IMR-90 (cell line): Measurements from ENCODE around the gene CHD2. TPM values are rescaled to one million over a fixed set of nuclear protein-coding genes. Genes with fewer than 3 reads are reported as not detected.

ENCODE experiments used
- ATAC-seq: fragments of 200-7000 bp; cut with Tn5 transposase; 2 replicates; pipeline ENCODE4 v1.9.1; 2020; ENCODE audit warnings: low read depth, mild to moderate bottlenecking, moderate library complexity
- BruUV-seq: library from RNA; stranded (reverse); fragments of 400-500 nt; replicated peaks from 2 replicates; lab custom pipeline; 2021; lab: Mats Ljungman, UMichigan
- CTCF ChIA-PET: fragments of 300-600 bp; formaldehyde crosslinking; extraction: SDS; loops from one replicate; lab custom pipeline; 2021; ENCODE audit warnings: antibody characterized with exemption; lab: Yijun Ruan, JAX
- POLR2A ChIA-PET: fragments of 300-600 bp; sonication (Branson Sonifier 250); formaldehyde crosslinking; loops from one replicate; lab custom pipeline; 2022; ENCODE audit warnings: antibody characterized with exemption; ENCODE audit not compliant: unreplicated experiment; lab: Charles Lee
- DNase-seq: peaks from one replicate; pipeline ENCODE4 v3.0.0; 2013
- H2AFZ ChIP-seq: replicated peaks from 2 replicates; pipeline ENCODE3; 2013; ENCODE audit warnings: low read length, mild to moderate bottlenecking; ENCODE audit not compliant: poor library complexity
- H2AK5ac ChIP-seq: 2 replicates; pipeline ENCODE4 v1.6.1; 2013; ENCODE audit warnings: low read depth, low read length, inconsistent platforms
- H2AK9ac ChIP-seq: replicated peaks from 2 replicates; pipeline ENCODE3; 2013; ENCODE audit warnings: mild to moderate bottlenecking, low read depth, low read length, moderate library complexity; ENCODE audit not compliant: poor library complexity
- H2BK120ac ChIP-seq: 2 replicates; pipeline ENCODE4 v1.6.1; 2013; ENCODE audit warnings: low read depth, low read length, inconsistent platforms
- H2BK15ac ChIP-seq: 3 replicates; pipeline ENCODE4 v1.6.1; 2013; ENCODE audit warnings: low read depth, low read length, inconsistent platforms
- H2BK20ac ChIP-seq: 2 replicates; pipeline ENCODE4 v1.6.1; 2013; ENCODE audit warnings: low read depth, mild to moderate bottlenecking, inconsistent platforms, low read length, moderate library complexity
- H2BK5ac ChIP-seq: 2 replicates; pipeline ENCODE4 v1.6.1; 2013; ENCODE audit warnings: mild to moderate bottlenecking, low read depth, low read length, inconsistent platforms; ENCODE audit not compliant: poor library complexity, severe bottlenecking
- H3K14ac ChIP-seq: replicated peaks from 2 replicates; pipeline ENCODE4 v1.6.1; 2013; ENCODE audit warnings: low read depth, low read length, inconsistent platforms
- H3K18ac ChIP-seq: 2 replicates; pipeline ENCODE4 v1.6.1; 2013; ENCODE audit warnings: low read depth, low read length, control low read depth
- H3K23ac ChIP-seq: 2 replicates; pipeline ENCODE4 v1.6.1; 2013; ENCODE audit warnings: low read depth, low read length, inconsistent platforms
- H3K27ac ChIP-seq: 2 replicates; pipeline ENCODE4 v1.5.1; 2013; ENCODE audit warnings: mild to moderate bottlenecking, control low read depth, low read length; ENCODE audit not compliant: insufficient read depth
- H3K27me3 ChIP-seq: 2 replicates; pipeline ENCODE4 v1.6.1; 2013; ENCODE audit warnings: low read length; ENCODE audit not compliant: control insufficient read depth, insufficient read depth
- H3K36me3 ChIP-seq: 2 replicates; pipeline ENCODE4 v1.6.1; 2013; ENCODE audit warnings: low read length, mixed read lengths; ENCODE audit not compliant: control insufficient read depth, insufficient read depth
- H3K4ac ChIP-seq: 2 replicates; pipeline ENCODE4 v1.6.1; 2013; ENCODE audit warnings: low read depth, low read length, inconsistent platforms
- H3K4me1 ChIP-seq: 2 replicates; pipeline ENCODE4 v1.6.1; 2013; ENCODE audit warnings: low read length, mixed read lengths; ENCODE audit not compliant: control insufficient read depth, insufficient read depth
- H3K4me2 ChIP-seq: 2 replicates; pipeline ENCODE4 v1.6.1; 2013; ENCODE audit warnings: low read depth, mild to moderate bottlenecking, control low read depth, low read length, moderate library complexity
- H3K4me3 ChIP-seq: 2 replicates; pipeline ENCODE4 v1.5.1; 2013; ENCODE audit warnings: low read depth, mild to moderate bottlenecking, control low read depth, low read length, moderate library complexity; ENCODE audit not compliant: insufficient read depth
- H3K56ac ChIP-seq: 2 replicates; pipeline ENCODE4 v1.6.1; 2013; ENCODE audit warnings: low read length, inconsistent platforms; ENCODE audit not compliant: insufficient read depth; ENCODE audit errors: extremely low read depth
- H3K79me1 ChIP-seq, 2 experiments: 2 replicates each; pipeline ENCODE4 v1.6.1; 2013; ENCODE audit warnings: low read length in 2 of 2, inconsistent platforms in 1 of 2, low read depth in 1 of 2
- H3K9ac ChIP-seq: 2 replicates; pipeline ENCODE4 v1.6.1; 2013; ENCODE audit warnings: low read depth, low read length, control low read depth
- H3K9me1 ChIP-seq: 2 replicates; pipeline ENCODE4 v1.6.1; 2013; ENCODE audit warnings: low read length, inconsistent platforms; ENCODE audit not compliant: insufficient read depth
- H3K9me3 ChIP-seq: 2 replicates; pipeline ENCODE4 v1.6.1; 2013; ENCODE audit warnings: low read length; ENCODE audit not compliant: control insufficient read depth, insufficient read depth
- H4K20me1 ChIP-seq: 2 replicates; pipeline ENCODE4 v1.6.1; 2013; ENCODE audit warnings: low read length, inconsistent platforms; ENCODE audit not compliant: insufficient read depth
- H4K5ac ChIP-seq: 2 replicates; pipeline ENCODE4 v1.6.1; 2013; ENCODE audit warnings: mild to moderate bottlenecking, low read depth, low read length, control low read depth
- H4K8ac ChIP-seq, 2 experiments: 2 replicates each; pipeline ENCODE4 v1.6.1; 2013; ENCODE audit warnings: low read depth in 2 of 2, low read length in 2 of 2, control low read depth in 1 of 2, inconsistent platforms in 1 of 2
- H4K91ac ChIP-seq: 2 replicates; pipeline ENCODE4 v1.6.1; 2013; ENCODE audit warnings: low read depth, low read length, inconsistent platforms; ENCODE audit not compliant: insufficient read depth
- MAFK ChIP-seq: IDR thresholded peaks from 2 replicates; pipeline ENCODE4 v1.6.1; 2012; ENCODE audit warnings: low read depth, low read length, improper control_type of control experiment
- MAZ ChIP-seq: IDR thresholded peaks from 2 replicates; pipeline ENCODE4 v1.6.1; 2012; ENCODE audit warnings: low read depth, mild to moderate bottlenecking, low read length, improper control_type of control experiment, moderate library complexity, borderline replicate concordance
- POLR2A ChIP-seq: IDR thresholded peaks from 2 replicates; pipeline ENCODE4 v1.6.1; 2012; ENCODE audit warnings: mild to moderate bottlenecking, low read depth, low read length
- RCOR1 ChIP-seq: IDR thresholded peaks from 2 replicates; pipeline ENCODE4 v1.6.1; 2012; ENCODE audit warnings: mild to moderate bottlenecking, low read length, improper control_type of control experiment; ENCODE audit not compliant: insufficient replicate concordance
- RFX5 ChIP-seq: IDR thresholded peaks from 2 replicates; pipeline ENCODE4 v1.8.0; 2012; ENCODE audit warnings: low read depth, mild to moderate bottlenecking, low read length, moderate library complexity
- SMC3 ChIP-seq: fragments of 150-350 bp; IDR thresholded peaks from 2 replicates; pipeline ENCODE4 v1.6.1; 2016; ENCODE audit warnings: low read depth, mild to moderate bottlenecking, antibody characterized with exemption, low read length, moderate library complexity
- WGBS, 2 experiments: methylation state at CpG; one replicate each; pipeline versions ENCODE4 v1.1.5 to v1.1.7; 2013; ENCODE audit warnings: missing lambda C conversion rate in 2 of 2; ENCODE audit not compliant: insufficient read length in 1 of 2; ENCODE audit errors: extremely low coverage in 2 of 2; 5-methylcytosine and 5-hydroxymethylcytosine counted together
- dilution Hi-C: fragments of 300-500 bp; cut with HindIII; formaldehyde crosslinking; loops from one replicate; pipeline ENCODE4 v1.14.3; 2018; ENCODE audit warnings: low sequenced_read_pairs; ENCODE audit not compliant: unreplicated experiment
- in situ Hi-C: fragments of 300-500 bp; cut with MboI; formaldehyde crosslinking; loops from 3 replicates; pipeline ENCODE4 v1.14.3; 2019; ENCODE audit warnings: low sequenced_read_pairs, inconsistent platforms, mixed read lengths
- intact Hi-C: fragments of 100-400 bp; cut with micrococcal nuclease; formaldehyde crosslinking; loops from 2 replicates; pipeline ENCODE4 v1.10.0; 2022
- polyA plus RNA-seq, 3 experiments: library from polyadenylated mRNA; depleted of rRNA; stranded (reverse); fragments of >200 nt; gene quantifications; 2 replicates each; pipeline ENCODE4 v1.2.3, GENCODE V29; 2012; ENCODE audit warnings: low replicate concordance in 1 of 3
- total RNA-seq: library from RNA; depleted of rRNA; stranded (reverse); fragments of >200 nt; gene quantifications from 2 replicates; pipeline ENCODE4 v1.2.3, GENCODE V29; 2012

The CHD2 gene
- total and polyA plus RNA-seq, 2 of the 4 experiments (the other 2 are of a cell fraction) = 44.9 to 64.7 TPM

DNA sequence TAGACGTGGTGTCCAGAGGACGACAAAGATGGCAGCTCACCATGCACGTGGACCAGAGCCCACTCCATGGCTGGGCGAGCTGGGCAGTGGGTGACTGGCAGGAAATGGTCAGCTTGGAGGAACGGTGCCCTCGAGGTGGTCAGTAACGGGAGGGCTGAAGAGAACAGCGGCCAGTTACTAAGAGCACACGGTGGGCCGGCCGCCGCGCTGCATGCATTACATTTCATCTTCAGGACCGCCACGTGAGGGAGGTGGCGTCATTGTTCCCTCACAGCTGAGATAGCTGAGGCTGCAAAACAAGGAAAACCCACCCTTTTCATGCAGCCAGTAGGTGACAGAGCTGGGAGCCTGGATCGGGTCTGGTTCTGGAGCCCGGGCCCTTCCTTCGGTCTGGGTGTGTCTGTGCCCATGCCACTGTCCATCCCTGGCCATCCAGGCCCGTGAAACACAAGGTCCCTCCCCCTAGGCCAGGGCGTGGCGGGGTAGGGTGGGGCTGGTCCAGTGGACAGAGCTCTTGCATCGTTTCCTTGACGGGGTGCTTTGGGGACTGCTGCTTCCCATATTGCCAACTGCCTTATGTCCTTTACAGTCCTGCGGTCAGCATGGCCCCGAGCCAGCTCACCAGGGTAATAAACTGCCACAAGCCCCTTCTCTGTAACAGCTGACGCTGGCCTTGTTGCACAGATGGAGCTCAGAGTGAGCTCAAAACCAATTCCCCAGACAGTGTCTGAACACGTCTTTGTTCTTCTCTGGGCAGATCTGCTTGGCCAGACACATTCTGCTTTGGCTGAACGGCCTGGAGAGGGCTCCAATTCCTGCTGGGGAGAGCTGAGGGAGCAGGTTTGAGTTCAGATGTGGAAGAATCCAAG is 137.1 kb downstream of the CHD2 start:
- H4K91ac ChIP-seq = no peak overlapping the region
- H3K36me3 ChIP-seq = no peaks in the 10 kb centered on the region
- WGBS, 2 experiments = 69% methylated on average over 17 of the region's 29 CpGs; no CpG with 5 or more reads in 1 of the 2 experiments
- dilution Hi-C loops (no loop called here), in situ Hi-C loops (loop anchor here (10.0 kb wide), 2 partner anchors 958 to 1288 kb away; no protein-coding TSS in a partner anchor), intact Hi-C loops (loop anchor here (1.0 to 10.0 kb wide), 2 partner anchors 958 to 1083 kb away; no protein-coding TSS in a partner anchor)
- peaks cover 2% of the 10 kb centered on the region; the same call in 1 of the 2 replicates for H3K27me3 ChIP-seq
- no peak overlapping the region for H3K18ac ChIP-seq
- no peak overlapping the region for H3K14ac ChIP-seq
- no peaks in the 10 kb centered on the region for H3K9me3 ChIP-seq
- no peaks in the 10 kb centered on the region for H4K20me1 ChIP-seq
- H2AK9ac ChIP-seq = peak overlapping the region; percentile 28
- H3K56ac ChIP-seq = no peak overlapping the region
- TF ChIP-seq MAFK (no peak), MAZ (no peak), RCOR1 (no peak), POLR2A (no peak), RFX5 (no peak), SMC3 (no peak)
- BruUV-seq = no TSS peak
- H3K23ac ChIP-seq = no peak overlapping the region
- H3K79me1 ChIP-seq = no peaks in the 10 kb centered on the region
- no peak overlapping the region for H4K8ac ChIP-seq
- H2BK5ac ChIP-seq = no peak overlapping the region
- no peak overlapping the region for H3K4ac ChIP-seq
- H3K4me3 ChIP-seq = no peak overlapping the region
- DNase-seq (no peak), ATAC-seq (peak; percentile 53)
- H2AFZ ChIP-seq = peak overlapping the region; percentile 51
- no peak overlapping the region for H2BK20ac ChIP-seq
- no peaks in the 10 kb centered on the region; the same call in 1 of the 2 replicates for H3K4me1 ChIP-seq
- H3K9me1 ChIP-seq = no peaks in the 10 kb centered on the region
- no peak overlapping the region for H2AK5ac ChIP-seq
- H3K27ac ChIP-seq = no peak overlapping the region
- POLR2A ChIA-PET = interaction anchor here (0.6 kb wide), 1 partner anchor 262 kb away, joined by 4 read pairs; no protein-coding TSS in a partner anchor
- peak overlapping the region; percentile 18; the same call in 1 of the 2 replicates for H3K4me2 ChIP-seq
- no peak overlapping the region for H2BK15ac ChIP-seq
- no peak overlapping the region for H4K5ac ChIP-seq
- H3K9ac ChIP-seq = no peak overlapping the region
- CTCF ChIA-PET = interaction anchor here (1.3 to 3.2 kb wide), 2 partner anchors 51 to 1083 kb away, joined by 4 to 13 read pairs; no protein-coding TSS in a partner anchor
- H2BK120ac ChIP-seq = no peak overlapping the region
